Raji (cell line): ENCODE measurements around the gene NEU2.

Source experiments
- POLR2A ChIP-seq: IDR thresholded peaks from 2 replicates; pipeline ENCODE4 v1.6.1; 2011; ENCODE audit warnings: low read depth, low read length, control low read depth; ENCODE audit not compliant: insufficient read depth

Gene NEU2

DNA sequence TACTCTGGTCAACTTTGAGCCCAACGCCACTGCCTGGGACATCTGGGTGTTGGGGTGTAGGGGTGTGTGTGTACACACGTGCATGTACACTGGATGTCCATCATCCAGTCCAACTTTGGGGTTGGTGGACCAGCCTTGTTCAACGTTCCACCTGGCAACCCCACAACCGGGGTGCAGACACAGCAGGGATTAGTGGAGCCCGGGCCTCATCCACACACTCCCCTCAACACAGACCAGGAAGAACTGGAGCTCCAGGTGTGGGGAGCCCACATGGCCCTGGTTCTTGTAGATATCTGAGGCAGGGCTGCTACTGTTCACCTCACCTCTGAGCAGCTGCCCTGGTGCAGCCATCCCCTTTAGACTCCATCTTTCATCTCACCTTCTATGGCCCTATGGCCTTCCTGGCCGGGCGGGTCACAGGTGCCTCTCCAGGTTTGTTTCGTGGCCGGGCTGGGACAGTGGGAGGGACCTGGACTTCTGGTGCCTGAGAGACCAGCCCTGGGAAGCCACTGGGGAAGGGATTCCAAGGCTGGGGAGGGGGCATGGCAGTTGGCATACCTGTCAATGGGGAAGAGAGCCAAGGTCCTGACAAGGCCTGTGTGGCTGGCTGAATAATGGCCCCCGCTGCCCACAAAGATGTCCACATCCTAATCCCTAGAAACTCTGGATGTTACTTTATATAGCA is 7.5 kb downstream of the NEU2 start:
- TF ChIP-seq POLR2A, result no peak

DNA sequence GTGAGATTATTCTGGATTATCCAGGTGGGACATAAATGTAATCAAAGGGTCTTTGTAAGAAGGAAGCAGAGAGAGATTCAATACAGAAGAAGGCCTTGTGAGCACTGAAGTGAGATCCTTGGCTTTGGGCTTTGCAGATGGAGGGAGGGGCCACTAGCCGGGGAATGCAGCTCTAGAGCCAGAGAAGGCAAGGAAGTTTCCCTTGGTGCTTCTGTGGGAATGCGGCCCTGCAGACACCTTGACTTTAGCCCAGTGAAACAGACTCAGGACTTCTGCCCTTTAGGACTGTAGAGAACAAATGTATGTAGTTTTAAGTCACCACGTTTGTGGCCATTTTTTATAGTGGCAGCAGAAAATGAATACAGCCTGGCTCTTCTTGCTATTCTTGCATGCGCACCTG is 8.1 kb downstream of the NEU2 start:
- TF ChIP-seq POLR2A, result no peak

DNA sequence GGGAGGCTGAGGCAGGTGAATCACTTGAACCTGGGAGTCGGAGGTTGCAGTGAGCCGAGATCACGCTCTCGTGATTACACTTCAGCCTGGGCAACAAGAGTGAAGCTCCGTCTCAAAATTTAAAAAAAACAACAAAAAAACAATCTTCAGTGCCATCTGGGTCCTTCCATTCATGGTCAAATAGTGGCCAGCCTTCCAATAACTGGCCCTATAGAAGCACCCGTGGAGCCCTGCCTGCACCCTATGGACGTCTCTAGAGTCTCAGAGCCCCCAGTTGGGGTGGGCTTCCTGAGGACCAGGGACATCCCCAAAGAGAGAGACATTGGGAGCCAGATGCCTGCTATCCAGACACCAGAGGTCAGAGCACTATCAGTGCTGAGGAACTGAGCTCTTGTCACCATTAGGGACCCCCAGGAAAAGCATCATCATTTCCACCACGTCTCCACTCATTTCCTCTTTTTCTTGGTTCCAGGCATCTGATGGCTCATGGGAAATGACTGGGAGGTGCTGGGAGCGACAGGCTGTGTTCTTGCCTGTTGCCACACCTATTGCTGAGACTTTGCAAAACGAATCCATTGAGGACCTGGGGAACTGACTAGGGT is 9.4 kb downstream of the NEU2 start:
- no peak for TF ChIP-seq POLR2A

DNA sequence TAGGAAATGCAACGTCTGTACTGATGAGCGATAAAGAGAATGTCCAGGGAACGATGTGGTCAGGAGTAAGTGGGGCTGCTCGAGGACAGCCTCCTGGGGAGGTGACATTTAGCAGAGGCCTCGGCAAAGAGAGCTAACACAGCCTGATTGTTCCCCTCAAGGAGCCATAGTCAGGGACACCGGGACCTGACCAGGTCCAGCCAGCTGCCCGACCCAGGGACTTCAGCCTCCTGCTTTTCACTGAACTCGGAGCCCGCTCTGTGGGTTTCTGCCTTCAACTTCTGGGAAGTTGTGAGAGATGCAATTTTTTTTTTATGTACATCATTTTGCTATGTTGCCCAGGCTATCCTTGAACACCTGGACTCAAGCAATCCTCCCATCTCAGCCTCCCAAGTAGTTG is 10.1 kb downstream of the NEU2 start:
- TF ChIP-seq POLR2A, result no peak

DNA sequence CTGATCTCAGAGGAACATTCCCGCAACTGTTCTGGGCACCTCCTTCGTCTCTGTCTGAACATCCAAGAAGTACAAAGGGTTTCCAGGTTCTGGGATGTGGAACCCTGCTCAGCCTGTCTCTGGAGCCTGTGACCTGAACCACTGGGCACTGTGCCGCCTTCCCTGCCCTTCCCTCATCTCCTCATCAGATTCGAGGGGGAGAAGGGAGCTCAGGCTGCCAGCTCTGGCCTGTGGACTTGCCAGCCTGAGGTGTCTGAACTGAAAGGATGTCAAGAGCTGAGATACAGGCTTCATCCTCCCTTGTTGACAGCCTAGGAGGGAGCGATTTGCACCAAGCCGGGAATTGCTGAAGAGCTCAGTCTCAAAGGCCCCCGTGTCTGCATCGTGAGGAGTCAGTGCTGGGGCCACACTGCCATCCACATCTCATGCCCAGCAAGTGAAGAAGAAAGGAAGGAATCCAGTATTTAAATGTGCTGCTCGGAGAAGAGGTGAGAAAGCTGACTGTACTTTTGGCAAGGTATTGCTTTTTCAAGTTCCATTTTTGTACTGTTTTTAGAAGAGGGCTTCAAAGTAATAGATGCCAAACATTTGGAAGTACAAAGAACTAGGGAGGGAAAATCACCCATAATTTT is 12.6 kb downstream of the NEU2 start:
- TF ChIP-seq POLR2A, result no peak

DNA sequence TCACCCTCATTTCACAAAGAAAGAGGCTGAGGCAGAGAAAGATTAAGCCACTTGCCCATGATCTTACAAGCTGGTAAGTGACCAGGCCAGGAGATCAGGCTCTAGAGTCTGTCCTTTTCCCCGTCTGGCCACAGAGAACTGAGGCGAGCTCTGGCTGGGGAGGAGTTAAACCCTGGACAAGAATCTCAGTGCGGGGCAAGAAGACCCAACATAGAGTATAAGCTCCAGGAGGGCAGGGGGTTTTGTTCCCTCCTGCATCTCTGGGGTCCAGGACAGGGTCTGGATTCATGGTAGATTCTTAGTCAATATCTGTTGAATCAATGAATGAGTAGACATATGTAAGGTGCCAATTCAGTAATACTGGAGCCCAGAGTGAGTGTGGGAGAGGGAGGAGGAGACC is 14.7 kb downstream of the NEU2 start:
- TF ChIP-seq POLR2A, result no peak

DNA sequence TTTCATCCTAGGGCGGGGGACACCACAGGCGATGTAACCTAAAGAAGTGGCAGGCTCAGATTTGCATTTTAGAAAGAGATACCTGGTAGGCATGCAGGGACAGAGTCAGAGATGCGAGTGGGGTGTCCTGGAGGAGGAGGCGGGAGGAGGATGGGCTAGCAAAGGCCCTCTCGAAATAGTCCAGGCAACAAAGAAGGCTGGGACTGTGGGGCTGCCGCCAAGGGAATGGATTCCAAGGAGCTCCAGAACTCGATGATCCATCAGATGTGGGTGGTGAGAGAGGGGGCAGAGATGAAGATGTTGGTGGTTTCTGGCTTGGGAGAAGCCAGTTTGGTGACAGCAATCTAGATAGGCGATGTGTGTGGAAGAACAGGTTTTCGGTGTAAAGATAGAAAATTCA is 15.2 kb downstream of the NEU2 start:
- no peak for TF ChIP-seq POLR2A

DNA sequence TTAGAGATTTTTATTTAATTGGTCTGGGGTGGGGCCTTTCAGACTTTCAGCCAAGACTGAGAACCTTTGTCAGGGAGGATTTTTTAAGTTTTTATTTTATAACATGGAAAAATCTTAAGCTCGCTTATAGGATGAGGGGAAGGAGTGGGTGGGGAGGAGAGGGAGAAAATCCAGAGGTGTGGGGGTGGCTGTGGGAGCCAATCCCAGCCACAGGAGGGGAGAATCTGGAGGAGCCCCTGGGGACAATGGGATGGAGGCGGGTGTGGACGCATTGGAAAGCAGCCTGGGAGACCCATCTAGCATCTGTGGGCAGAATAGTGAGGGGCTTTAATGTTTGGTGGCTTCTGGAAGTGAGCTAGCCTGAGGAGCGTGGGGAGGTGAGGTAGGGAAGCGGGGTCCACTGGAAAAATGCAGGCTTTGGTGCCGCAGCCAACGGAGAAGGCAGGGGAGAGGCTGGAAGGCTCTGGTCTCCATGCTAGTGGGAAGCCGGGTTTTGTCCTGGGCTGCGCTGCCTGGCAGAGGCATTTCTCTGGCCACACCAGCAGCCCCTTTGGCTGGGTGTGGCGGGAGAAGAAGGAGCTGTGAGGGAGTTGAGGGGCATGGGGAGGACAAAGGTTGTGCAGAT is 16.2 kb downstream of the NEU2 start:
- TF ChIP-seq POLR2A, result no peak

DNA sequence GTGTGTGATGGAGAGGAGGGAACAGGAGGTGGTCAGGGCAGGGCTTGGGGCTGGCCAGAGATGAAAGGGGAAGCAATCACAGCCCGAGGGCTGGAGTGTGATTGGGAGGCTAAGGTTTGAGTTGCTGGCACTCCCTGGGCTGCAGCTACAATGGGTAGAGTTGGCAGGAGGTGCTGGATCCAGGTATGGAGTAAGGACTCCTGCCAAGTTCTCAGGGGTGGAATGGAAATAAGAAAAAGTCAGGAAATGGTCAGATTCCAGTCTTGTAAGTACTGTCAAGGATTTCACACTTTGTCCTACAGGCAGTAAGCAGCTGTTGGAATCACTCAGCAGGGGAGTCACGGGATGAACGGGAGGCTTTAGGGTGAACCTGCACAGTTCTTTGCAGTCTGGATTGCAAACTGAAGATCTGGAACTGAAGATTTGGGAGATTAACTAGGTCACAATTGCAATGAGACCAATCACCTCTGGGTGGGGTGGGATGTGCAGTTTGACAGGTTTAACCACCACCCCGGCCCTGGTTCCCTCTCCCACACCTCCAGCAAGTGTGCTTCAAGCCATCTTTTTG is 16.8 kb downstream of the NEU2 start:
- no peak for TF ChIP-seq POLR2A

DNA sequence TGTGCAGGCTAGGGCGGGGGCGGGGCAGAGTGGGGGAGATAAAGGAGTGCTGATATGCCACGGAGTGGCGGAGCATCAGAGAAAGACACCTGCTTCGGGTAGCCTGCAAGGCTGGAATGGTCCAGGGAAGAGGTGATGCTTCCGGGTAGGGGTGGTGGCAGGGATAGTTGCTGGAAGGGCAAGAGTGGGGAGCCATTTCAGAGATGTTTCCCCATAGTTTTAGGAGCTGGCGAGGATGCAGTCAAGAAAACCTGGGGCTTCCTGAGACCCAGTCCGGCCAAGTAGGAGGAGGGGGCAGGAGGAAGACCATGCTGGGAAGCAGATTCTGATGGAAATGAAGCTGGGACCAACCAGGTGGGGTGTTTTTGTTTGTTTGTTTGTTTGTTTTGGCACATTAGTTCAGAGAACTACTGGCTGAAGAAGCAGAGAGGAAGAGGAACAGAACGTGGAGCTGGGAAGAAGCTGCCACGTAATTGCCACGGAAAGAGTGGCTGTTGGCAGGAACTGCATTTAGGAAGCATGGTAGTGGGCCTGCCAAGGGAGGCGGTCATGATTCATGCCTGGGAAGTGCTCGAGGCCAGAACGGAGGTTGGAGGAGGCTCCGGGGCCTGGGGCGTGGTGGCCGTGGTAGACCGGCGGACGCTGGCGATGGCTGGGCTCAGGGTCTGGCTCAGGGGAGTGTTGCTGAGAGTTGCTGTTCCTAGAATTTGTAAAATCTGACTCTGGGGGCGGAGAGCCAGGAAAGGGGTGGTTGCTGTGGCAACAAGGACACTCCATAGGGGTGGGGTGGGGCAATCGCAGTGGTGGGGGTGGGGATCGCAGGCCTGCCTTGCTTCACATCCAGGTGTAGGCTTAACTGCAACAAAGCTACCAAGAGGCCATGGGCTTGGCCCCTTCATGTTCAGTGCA is 19.0 kb downstream of the NEU2 start:
- no peak for TF ChIP-seq POLR2A

DNA sequence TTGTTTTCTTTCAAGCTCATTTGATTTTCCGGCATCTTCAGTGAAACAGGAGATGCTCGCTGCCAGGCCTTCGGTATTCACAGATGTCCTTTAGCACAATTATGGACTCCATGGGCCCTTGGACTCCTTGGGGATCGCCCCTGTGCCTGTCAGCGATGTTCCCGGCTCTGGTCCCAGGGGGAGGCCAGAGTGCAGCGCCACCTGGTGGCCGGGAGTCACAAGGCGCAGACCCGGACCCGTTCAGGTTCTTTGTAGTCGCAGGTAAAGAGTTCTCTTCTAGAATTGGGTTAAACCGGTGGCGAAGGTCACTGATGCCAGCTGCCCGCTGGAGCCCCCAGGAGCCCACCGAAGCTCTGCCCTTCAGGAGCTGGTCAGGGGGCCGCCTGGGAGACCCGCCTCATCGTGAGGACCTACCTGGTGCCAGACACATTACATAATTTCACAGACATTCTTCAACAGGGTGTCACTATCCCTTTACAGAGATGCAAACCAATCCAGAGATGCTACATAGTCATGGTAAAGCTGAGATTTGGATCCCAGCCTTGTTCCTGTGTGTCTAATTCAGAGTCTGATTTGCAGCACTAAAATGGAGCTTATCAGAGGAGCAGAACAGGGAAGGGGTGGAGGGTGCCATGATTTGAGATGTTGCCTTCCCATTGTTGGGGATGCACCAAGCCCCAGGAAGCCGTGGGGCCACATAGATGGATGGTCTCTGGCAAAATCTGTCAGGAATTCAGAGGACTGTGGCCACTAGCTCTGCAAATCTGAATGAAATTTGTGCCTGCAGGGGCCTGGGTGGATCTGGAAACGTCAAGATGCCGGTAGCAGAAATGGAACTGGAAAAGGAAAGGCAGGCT is 21.7 kb downstream of the NEU2 start:
- no peak for TF ChIP-seq POLR2A

DNA sequence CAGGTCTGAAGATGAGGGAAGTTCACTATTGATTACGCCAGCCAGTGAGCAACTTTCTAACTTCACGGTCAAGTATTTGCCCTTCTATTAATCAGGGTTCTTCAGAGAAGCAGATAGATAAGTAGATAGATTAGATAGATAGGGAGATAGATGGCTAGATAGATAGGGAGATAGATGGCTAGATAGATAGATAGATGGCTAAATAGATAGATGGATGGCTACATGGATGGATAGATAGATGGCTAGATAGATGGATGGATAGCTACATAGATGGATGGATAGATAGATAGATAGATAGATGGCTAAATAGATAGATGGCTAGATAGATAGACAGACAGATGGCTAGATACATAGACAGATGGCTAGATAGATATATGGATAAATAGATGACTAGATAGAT is 22.9 kb downstream of the NEU2 start:
- no peak for TF ChIP-seq POLR2A

DNA sequence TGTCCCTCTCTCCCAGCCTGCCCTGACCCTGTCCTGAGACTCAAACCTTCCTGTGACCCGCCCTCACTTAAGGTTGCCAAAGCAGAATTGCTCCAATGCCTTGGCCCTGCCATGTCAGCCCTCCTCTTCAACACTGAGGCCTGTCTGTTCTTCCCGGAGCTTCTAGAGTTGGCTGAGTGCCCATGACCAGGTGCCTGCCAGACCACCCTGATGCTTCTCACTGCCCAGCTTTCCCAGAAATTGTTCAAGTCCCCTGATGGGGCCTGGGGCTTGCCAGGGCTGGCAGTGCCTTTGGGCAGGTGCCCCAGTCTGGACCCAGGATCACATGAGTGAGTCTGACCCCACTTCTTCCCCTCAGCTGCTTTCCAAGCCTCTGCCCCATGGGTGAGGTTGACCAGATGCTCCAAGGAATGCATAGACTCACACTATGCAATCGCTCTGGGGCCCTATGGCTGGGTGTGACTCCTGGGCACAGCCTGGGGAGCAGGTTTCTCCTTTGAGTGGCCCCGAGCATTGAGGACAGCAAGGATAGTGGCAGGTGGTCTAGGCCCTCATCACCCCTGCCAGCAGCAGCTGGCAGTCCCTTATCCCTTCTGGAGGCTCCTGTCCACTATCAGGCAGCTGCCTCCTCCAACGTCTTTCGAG is 24.6 kb downstream of the NEU2 start:
- TF ChIP-seq POLR2A, result no peak

DNA sequence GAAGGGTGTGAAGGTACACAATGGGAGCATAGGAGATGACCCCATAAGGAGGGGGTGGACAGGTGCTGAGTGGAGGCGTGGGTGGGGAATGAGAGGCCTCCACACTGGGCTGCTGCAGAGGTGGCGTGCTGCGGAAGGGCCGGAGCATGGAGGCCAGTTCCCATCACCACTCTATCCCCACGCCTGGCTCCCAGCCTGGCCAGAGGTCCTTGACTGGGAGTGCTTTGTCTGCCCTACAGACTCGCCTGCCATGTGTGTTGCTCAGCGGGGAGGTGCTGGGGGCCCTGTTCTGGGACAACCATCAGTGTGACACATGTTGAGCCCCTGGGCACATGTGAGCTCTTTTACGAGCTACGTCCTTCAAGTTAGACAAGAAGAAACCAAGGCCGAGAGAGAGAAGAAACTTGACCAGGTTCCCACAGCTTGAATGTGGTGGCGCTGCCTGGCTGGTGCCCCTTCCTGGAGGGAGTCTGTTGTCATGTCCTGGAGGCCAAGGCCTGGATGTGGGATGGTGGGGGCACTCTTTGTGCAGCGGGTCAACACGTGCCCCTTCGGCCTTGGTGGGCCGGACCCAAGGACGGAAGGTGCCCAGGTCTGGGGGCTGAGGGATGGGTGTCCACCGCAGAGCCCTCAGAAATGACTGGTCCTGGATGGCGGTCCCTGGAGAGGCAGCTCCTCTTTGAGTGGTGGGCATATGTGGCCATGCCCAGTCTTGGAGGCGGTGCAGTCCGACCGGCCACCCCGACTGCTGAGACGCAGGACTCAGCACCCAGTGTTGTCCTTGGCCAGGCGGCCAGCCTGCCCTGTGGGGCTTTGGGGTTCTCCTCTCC is 26.5 kb downstream of the NEU2 start:
- no peak for TF ChIP-seq POLR2A
